CD4-positive, alpha-beta T cell treated with Interferon gamma for 1 hour (primary cell): Measurements from ENCODE around the gene DPEP2.
"Not testable (repeated sequence)": the region's sequence is repeated elsewhere in the genome, so short reads cannot be mapped to it uniquely, and the experiment has no call there.

ENCODE experiments used
- DNase-seq: peaks from one replicate; pipeline ENCODE4 v3.0.0-alpha.2; 2020

The DPEP2 gene

GRCh38 chr16:67953641-67954375, 45.5 kb downstream of the DPEP2 start:
- no peak for DNase-seq

DNA sequence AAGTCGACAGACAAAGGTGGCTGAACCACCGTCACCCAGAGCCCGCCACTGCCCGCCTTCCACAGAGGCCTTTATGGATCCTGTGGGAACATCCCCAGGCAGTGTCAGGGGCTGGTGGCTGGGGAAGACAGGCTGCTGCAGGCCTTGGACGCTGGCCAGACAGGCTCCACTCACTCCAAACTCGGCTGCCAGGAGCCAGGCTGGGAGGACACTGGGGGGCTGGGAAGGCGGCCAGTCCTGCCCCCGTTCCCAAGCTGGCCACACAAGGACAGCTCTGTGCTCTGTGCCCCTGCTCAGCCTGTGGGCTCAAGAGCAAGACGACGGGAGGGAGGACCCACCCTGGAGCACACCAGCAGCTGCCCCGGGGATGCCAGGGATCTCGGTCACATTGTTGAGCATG, 47.8 kb downstream of the DPEP2 start:
- DNase-seq = no peak

- DNase-seq = no peak
These were observed 48.9 kb downstream of the DPEP2 start for GRCh38 chr16:67950335-67950843.

- no peak for DNase-seq
These were observed 49.6 kb downstream of the DPEP2 start for GRCh38 chr16:67949645-67950044.

DNA sequence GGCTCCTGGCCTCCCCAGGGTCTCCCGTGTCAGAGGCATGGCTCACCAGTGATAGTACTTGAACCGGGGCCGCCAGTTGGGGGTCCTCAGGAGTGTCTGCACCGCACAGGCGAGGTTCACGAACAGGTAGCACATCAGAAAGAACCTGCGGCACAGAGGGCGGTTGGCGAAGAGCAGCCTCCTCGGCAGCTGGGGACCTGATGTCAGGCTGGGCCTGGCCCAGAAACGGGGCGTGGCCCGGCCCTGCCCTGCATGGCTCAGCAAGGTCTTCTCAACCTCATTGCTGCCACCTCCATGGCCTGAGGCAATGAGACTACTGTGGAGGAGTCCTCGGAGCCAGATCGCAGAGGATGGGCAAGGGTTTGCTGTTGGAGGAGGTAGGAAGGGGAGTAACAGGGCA, 51.3 kb downstream of the DPEP2 start:
- DNase-seq = no peak

DNA sequence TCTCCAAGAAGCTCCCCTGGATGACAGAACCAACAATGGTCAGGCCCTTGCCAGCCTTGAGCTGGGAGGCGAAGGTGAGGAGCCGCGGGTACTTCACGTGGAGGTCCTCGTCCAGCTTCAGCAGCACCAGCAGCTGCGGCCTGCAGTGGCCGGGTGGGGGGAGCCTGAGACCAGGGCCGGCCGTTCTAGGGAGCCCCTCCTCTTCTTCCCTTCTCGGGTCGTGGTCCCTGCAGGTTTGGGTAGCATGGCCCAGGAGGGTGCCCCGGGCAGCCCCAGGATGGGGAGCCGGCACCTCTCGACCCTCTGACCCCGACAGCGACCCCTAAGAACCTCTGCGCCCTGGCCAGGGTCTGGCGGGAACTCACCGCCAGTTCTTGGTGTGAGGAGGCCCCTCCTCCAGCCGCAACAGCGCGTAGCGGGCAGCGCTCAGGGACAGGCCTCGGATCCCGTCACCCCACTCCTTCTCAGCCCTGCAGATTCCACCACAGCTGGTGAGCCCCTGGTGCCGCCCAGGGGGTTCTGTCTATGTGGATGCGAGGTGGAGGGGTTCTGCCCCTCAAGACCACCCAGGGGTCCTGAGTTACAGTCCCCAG, 52.2 kb downstream of the DPEP2 start:
- DNase-seq = no peak

- no peak for DNase-seq
These were observed 53.1 kb downstream of the DPEP2 start for GRCh38 chr16:67946128-67946569.

DNA sequence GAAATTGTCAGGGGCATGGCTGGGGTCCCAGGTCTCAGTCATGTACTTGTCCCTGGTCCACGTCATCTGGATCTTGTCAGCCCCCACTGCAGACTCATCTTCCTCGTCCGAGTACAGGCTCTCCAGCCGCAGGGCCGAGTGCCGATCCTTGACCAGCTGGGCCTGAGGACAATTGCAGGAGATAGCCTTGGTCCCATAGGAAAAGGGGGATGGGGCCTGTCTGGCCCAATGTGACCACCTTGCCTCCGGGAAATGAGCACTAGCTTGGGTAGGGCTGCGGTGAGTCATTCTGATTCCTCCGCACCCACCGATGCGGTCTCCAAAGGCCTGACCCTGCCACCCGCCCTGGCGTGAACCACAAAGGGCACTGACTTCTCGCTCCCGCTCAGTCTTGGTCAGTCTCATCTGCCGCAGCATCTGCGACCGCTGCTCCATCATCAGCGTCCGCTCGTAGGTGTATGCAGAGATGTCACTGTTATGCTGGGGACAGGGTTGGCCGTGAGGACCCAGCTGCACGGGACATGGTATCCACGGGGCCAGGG, 53.8 kb downstream of the DPEP2 start:
- no peak for DNase-seq

- no peak for DNase-seq
These were observed 54.4 kb downstream of the DPEP2 start for GRCh38 chr16:67944690-67945391.

DNA sequence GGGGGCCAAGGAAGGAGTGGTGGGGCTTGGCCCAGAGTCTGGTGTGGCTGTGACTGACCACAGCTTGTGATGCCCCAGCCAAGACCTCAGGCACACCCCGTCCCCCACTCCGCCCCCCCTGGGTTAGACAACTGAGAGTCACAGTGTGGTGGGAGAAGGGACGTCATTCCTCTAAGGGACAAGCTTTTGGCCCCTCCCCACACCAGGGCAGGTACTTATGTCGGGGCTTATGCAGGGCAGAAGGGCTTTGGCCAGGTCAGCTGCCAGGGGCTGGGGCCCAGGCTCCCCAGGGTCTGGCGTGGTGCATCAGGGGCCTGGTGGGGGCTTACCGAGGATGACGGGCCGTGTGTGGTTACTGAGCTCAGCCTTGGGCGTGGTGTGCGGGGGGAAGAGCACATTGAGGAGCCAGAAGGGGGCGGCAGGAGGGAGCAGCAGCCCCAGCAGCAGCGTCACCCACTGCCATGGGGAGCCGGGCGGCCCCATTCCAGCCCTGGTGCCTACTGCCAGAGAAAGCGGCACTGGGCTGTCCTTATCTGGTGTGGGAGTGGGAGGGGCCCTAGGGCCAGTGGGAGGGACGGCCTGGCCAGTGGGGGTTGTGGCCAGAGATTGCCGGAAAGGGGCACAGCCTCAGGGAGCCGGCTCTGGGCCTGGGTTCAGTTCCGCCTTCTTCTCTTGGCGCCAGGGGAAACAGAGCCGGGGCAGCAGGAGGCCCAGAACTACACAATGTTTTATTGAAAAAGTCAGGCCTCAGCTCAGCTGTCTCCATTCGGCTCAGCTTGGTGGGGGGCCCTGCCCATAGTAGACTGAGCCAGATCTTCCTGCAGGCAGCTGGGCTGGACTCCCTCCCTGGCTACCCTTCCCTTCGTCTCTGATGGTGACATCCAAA, 55.4 kb downstream of the DPEP2 start, which contains the start of gene LCAT:
Gene LCAT, minus strand, starts transcription at position 502 of the 886 bp plus-strand sequence. Its CDS starts 19 bp downstream, at position 483.
- DNase-seq = no peak

GRCh38 chr16:67943256-67943618, 56.0 kb downstream of the DPEP2 start:
- no peak for DNase-seq

DNA sequence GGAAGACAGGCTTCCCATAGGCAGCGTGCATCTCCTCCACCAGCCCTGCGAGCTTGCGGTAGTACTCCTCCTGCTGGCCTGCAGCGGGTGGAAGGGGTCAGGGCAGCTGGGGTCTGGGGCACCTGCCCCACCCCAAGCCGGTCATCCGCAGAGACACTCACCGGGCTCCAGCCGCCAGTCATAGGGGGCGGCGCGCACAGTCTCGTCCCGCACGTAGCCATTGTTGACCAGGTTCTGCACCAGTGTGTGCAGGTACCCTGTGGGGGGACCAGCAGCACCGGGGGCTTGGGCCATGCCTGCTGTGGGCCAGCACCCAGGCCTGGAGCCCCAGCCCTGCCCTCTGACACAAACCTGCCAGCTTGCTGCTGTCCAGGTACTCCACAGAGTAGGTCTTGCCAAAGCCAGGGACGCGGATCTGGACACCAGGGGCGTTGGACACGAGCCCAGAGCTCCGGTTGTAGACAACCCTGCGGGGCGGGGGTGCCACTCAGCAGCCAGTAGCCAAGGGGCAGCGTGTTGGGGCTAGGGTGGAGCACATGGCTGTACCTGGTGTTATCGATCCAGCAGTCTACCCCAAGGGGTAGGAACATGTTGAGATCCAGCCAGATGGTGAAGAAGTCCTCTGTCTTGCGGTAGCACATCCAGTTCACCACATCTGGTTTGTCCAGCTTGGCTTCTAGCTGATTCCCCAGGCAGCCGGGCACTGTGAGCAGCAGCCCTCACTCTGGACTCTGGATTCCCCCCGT, 56.6 kb downstream of the DPEP2 start:
- DNase-seq = no peak

DNA sequence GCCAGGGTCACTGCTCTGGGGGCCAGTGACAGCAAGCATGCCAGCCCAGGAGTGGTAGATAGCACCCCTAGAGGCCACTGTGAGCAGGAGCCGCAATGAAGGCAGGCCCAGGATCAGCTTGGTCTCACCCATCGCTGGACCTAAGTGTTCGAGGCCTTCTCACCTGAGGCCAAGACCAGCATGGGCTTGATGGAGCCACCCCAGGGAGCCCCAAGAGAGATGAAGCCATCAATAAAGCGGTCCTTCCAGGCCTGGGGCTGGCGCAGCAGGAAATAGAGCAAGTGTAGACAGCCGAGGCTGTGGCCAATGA, 57.1 kb downstream of the DPEP2 start:
- DNase-seq = peak; percentile 9

GRCh38 chr16:67941469-67942199, 57.6 kb downstream of the DPEP2 start:
- DNase-seq = no peak

- no peak for DNase-seq
These were observed 58.7 kb downstream of the DPEP2 start for GRCh38 chr16:67940446-67941089.

- peak; percentile 36 for DNase-seq
These were observed 59.5 kb downstream of the DPEP2 start for GRCh38 chr16:67939507-67940445.

GRCh38 chr16:67937713-67938112, 61.6 kb downstream of the DPEP2 start:
- not testable (repeated sequence) for DNase-seq
